ENCODE data around the gene SAP30.

DNA sequence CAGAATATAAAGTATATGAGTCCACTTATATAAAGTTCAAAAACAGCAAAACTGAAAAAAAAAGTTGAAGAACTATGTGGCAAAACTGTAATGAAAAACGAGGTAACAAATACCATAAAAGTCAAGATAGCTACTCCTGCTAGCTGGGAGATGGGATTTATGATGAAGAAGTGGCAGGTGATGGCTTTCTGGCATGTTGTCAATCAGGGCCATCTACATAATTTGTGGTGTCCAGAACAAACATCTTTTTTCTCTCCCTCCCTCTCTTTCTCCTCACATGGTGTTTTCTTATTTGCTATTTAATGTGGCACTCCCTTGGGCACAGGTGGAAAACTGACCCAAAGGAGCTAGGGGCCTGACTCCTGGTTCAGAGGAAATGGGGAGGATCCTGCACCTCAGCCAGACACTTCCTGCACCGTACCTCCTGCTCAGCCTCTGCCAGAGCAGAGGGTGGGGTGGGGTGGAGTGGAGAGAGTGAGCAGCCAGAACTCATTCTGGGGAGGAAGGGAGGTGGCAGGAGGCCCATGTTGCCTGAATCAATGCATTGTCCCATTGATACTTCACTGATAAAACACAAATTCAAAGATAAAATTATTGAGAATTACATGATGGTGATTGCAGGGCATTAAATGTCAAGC lies 5.3 kb upstream of the SAP30 start:
- TF ChIP-seq GATA2 (IDR thresholded peaks at IDR 0.05; ENCODE audit: low read depth, low read length) (no peak), GATA3 (IDR thresholded peaks at IDR 0.05; ENCODE audit: low read depth, low read length) (no peak)

All from SH-SY5Y (cell line).